GM23338 (cell line): ENCODE results near the gene TNS3. TPM values are rescaled to one million over a fixed set of nuclear protein-coding genes. Genes with fewer than 3 reads are reported as not detected.

Experiments
- ATAC-seq: fragments of 200-7000 bp; cut with Tn5 transposase; 3 replicates; pipeline ENCODE4 v1.9.1; 2020
- DNase-seq: peaks from one replicate; pipeline ENCODE4 v3.0.0-alpha.2; 2015; ENCODE audit warnings: low spot score
- H2AFZ ChIP-seq: fragments of 200-600 bp; sonication (generic); 2 replicates; pipeline ENCODE4 v1.8.0; 2016; ENCODE audit warnings: antibody characterized with exemption, mild to moderate bottlenecking, moderate library complexity
- H3F3A ChIP-seq: fragments of 200-600 bp; sonication (generic); replicated peaks from 2 replicates; pipeline ENCODE4 v1.8.0; 2017; ENCODE audit warnings: antibody characterized with exemption, mixed run types, low read depth
- H3K27ac ChIP-seq: fragments of 200-600 bp; sonication (generic); 2 replicates; pipeline ENCODE4 v1.6.1; 2016; ENCODE audit warnings: low read depth
- H3K27me3 ChIP-seq: fragments of 200-600 bp; sonication (generic); 2 replicates; pipeline ENCODE4 v1.8.0; 2016; ENCODE audit warnings: mild to moderate bottlenecking, mixed run types, moderate library complexity; ENCODE audit not compliant: insufficient read depth
- H3K36me3 ChIP-seq: fragments of 200-600 bp; sonication (generic); 2 replicates; pipeline ENCODE4 v1.8.0; 2016; ENCODE audit warnings: mild to moderate bottlenecking; ENCODE audit not compliant: insufficient read depth
- H3K4me1 ChIP-seq: fragments of 200-600 bp; sonication (generic); 2 replicates; pipeline ENCODE4 v1.8.0; 2016; ENCODE audit warnings: mild to moderate bottlenecking, moderate library complexity; ENCODE audit not compliant: insufficient read depth
- H3K4me2 ChIP-seq: fragments of 200-600 bp; sonication (generic); 2 replicates; pipeline ENCODE4 v1.7.1; 2017; ENCODE audit warnings: mixed run types
- H3K4me3 ChIP-seq: fragments of 200-600 bp; sonication (generic); 2 replicates; pipeline ENCODE4 v1.6.1; 2016; ENCODE audit warnings: mixed run types
- H3K79me2 ChIP-seq: fragments of 200-600 bp; sonication (generic); replicated peaks from 2 replicates; pipeline ENCODE4 v1.8.0; 2017; ENCODE audit warnings: mild to moderate bottlenecking; ENCODE audit not compliant: insufficient read depth
- H3K9me2 ChIP-seq: fragments of 200-600 bp; sonication (generic); 2 replicates; pipeline ENCODE4 v1.8.0; 2017; ENCODE audit not compliant: insufficient read depth
- H4K20me1 ChIP-seq: fragments of 200-600 bp; sonication (generic); replicated peaks from 2 replicates; pipeline ENCODE4 v1.8.0; 2017; ENCODE audit warnings: mild to moderate bottlenecking; ENCODE audit not compliant: insufficient read depth
- H3K27ac Mint-ChIP-seq: 2 replicates; pipeline ENCODE4 v1.8.0; 2020; ENCODE audit warnings: inconsistent platforms, mild to moderate bottlenecking, moderate library complexity, mixed read lengths
- H3K27me3 Mint-ChIP-seq: 3 replicates; pipeline ENCODE4 v1.8.0; 2022; ENCODE audit warnings: low read depth, mild to moderate bottlenecking, moderate library complexity, mixed read lengths, inconsistent platforms; ENCODE audit not compliant: insufficient read depth, poor library complexity
- H3K36me3 Mint-ChIP-seq: 3 replicates; pipeline ENCODE4 v1.8.0; 2021; ENCODE audit warnings: low read depth, mild to moderate bottlenecking, inconsistent platforms, moderate library complexity, mixed read lengths
- H3K4me1 Mint-ChIP-seq: 3 replicates; pipeline ENCODE4 v1.8.0; 2020; ENCODE audit warnings: mild to moderate bottlenecking, inconsistent platforms, mixed read lengths
- H3K4me3 Mint-ChIP-seq: 3 replicates; pipeline ENCODE4 v1.8.0; 2021; ENCODE audit warnings: moderate library complexity, mild to moderate bottlenecking, inconsistent platforms, mixed read lengths
- H3K9me3 Mint-ChIP-seq: 3 replicates; pipeline ENCODE4 v1.8.0; 2020; ENCODE audit warnings: moderate library complexity, mild to moderate bottlenecking, inconsistent platforms, mixed read lengths
- CREB1 ChIP-seq: fragments of 250-450 bp; sonication (Bioruptor Pico); IDR thresholded peaks from 2 replicates; pipeline ENCODE4 v1.5.0; 2020; ENCODE audit warnings: low read depth, mild to moderate bottlenecking, moderate library complexity
- EZH2 ChIP-seq: fragments of 200-600 bp; sonication (generic); IDR thresholded peaks from one replicate; pipeline ENCODE4 v1.8.0; 2017; ENCODE audit warnings: antibody characterized with exemption, mild to moderate bottlenecking, low read depth; ENCODE audit not compliant: unreplicated experiment
- EZH2phosphoT487 ChIP-seq: fragments of 200-600 bp; sonication (generic); IDR thresholded peaks from one replicate; pipeline ENCODE4 v1.8.1; 2018; ENCODE audit warnings: antibody characterized with exemption; ENCODE audit not compliant: unreplicated experiment
- JUNB ChIP-seq: IDR thresholded peaks from one replicate; pipeline ENCODE4 v1.6.1; 2016; ENCODE audit warnings: antibody characterized with exemption; ENCODE audit not compliant: unreplicated experiment
- NANOG ChIP-seq: IDR thresholded peaks from 2 replicates; pipeline ENCODE4 v1.6.1; 2016; ENCODE audit warnings: antibody characterized with exemption, borderline replicate concordance
- POLR2AphosphoS5 ChIP-seq: IDR thresholded peaks from 2 replicates; pipeline ENCODE4 v1.6.1; 2016; ENCODE audit warnings: antibody characterized with exemption, low read depth
- STAT1 ChIP-seq: IDR thresholded peaks from one replicate; pipeline ENCODE4 v1.6.1; 2016; ENCODE audit warnings: antibody characterized with exemption; ENCODE audit not compliant: unreplicated experiment
- ZNF114 ChIP-seq: fragments of 250-450 bp; sonication (Bioruptor Pico); IDR thresholded peaks from 2 replicates; pipeline ENCODE4 v1.5.0; 2020; ENCODE audit warnings: mild to moderate bottlenecking, moderate library complexity
- ZNF331 ChIP-seq: fragments of 250-450 bp; sonication (Bioruptor Pico); IDR thresholded peaks from 2 replicates; pipeline ENCODE4 v1.5.0; 2020; ENCODE audit warnings: low read depth, mild to moderate bottlenecking, moderate library complexity
- polyA plus RNA-seq: library from polyadenylated mRNA; unstranded; fragments of >200 nt; fragmentation: Nextera tagmentation; extraction: Ambion mirVana; gene quantifications from 2 replicates; pipeline ENCODE4 v1.2.1, GENCODE V29; 2016
- total RNA-seq: library from RNA; depleted of rRNA; stranded (reverse); fragments of >200 nt; shearing (Covaris generic); gene quantifications from 2 replicates; pipeline ENCODE4 v1.2.3, GENCODE V29; 2014
- TF ChIP-seq, protein P1 (sequence below): IDR thresholded peaks from one replicate; pipeline ENCODE4 v1.6.1; 2018; ENCODE audit warnings: antibody characterized with exemption; ENCODE audit not compliant: unreplicated experiment
- TF ChIP-seq, protein P2 (sequence below): fragments of 250-450 bp; sonication (Bioruptor Pico); IDR thresholded peaks from 2 replicates; pipeline ENCODE4 v1.5.0; 2020; ENCODE audit warnings: mild to moderate bottlenecking, moderate library complexity
- TF ChIP-seq, protein P3 (sequence below), 2 experiments: fragments of 200-600 bp in 1 of 2; sonication (generic) in 1 of 2; conservative IDR thresholded peaks; 2 replicates each; pipeline versions ENCODE4 v1.5.1 to v1.6.1; 2016 to 2017; ENCODE audit warnings: antibody characterized with exemption in 2 of 2, low read depth in 2 of 2, mild to moderate bottlenecking in 2 of 2, moderate library complexity in 1 of 2
- TF ChIP-seq, protein P4 (sequence below): IDR thresholded peaks from 2 replicates; pipeline ENCODE4 v1.6.1; 2016; ENCODE audit warnings: antibody characterized with exemption

Gene TNS3
- total and polyA plus RNA-seq, 2 experiments from 2014 or later = 6.2 to 28.7 TPM

DNA sequence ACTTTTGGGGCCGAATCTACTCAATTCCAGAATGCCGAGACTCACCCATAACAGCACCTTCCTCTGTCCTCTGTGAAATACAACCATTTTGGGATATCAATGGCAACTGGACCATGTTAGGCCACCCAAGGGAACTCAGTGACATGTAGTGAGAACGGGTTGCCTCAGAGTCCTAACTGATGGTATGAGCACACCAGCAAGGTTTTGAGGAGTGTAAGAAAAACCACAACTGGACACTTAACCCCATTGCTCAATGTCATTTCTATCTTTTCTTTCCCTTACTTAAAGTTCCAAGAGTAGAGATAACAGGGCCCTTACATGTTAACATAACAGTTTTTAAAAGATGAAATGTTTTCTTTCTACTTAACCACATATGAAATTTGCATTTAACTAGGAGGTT is 67.1 kb downstream of the TNS3 start:
- Histone ChIP-seq H3K4me1 (no peaks in the 10 kb centered on the region), H4K20me1 (peaks cover 5% of the 10 kb centered on the region; the same call in 1 of the 2 replicates), H3K4me2 (no peak overlapping the region), H3K4me3 (no peak overlapping the region), H3K9me2 (peaks cover 11% of the 10 kb centered on the region), H2AFZ (no peak overlapping the region), H3K27ac (no peak overlapping the region), H3K79me2 (peaks cover 25% of the 10 kb centered on the region), H3K36me3 (peaks cover 4% of the 10 kb centered on the region; the same call in 1 of the 2 replicates), H3K27me3 (no peaks in the 10 kb centered on the region), H3F3A (no peaks in the 10 kb centered on the region)
- ATAC-seq (no peak), DNase-seq (no peak)
- Mint-ChIP-seq H3K4me1 (peaks cover 7% of the 10 kb centered on the region; the same call in 2 of the 3 replicates), H3K27ac (no peak overlapping the region), H3K4me3 (no peak overlapping the region), H3K36me3 (peaks cover 7% of the 10 kb centered on the region; the same call in 1 of the 3 replicates), H3K27me3 (peaks cover 2% of the 10 kb centered on the region), H3K9me3 (no peaks in the 10 kb centered on the region)
- TF ChIP-seq NANOG (no peak), POLR2AphosphoS5 (no peak), CREB1 (CRISPR knock-in tag) (no peak), ZNF114 (CRISPR knock-in tag) (no peak), ZNF331 (no peak), EZH2phosphoT487 (no peak), EZH2 (no peak), JUNB (no peak), STAT1 (no peak)
- TF ChIP-seq, protein P1, sequence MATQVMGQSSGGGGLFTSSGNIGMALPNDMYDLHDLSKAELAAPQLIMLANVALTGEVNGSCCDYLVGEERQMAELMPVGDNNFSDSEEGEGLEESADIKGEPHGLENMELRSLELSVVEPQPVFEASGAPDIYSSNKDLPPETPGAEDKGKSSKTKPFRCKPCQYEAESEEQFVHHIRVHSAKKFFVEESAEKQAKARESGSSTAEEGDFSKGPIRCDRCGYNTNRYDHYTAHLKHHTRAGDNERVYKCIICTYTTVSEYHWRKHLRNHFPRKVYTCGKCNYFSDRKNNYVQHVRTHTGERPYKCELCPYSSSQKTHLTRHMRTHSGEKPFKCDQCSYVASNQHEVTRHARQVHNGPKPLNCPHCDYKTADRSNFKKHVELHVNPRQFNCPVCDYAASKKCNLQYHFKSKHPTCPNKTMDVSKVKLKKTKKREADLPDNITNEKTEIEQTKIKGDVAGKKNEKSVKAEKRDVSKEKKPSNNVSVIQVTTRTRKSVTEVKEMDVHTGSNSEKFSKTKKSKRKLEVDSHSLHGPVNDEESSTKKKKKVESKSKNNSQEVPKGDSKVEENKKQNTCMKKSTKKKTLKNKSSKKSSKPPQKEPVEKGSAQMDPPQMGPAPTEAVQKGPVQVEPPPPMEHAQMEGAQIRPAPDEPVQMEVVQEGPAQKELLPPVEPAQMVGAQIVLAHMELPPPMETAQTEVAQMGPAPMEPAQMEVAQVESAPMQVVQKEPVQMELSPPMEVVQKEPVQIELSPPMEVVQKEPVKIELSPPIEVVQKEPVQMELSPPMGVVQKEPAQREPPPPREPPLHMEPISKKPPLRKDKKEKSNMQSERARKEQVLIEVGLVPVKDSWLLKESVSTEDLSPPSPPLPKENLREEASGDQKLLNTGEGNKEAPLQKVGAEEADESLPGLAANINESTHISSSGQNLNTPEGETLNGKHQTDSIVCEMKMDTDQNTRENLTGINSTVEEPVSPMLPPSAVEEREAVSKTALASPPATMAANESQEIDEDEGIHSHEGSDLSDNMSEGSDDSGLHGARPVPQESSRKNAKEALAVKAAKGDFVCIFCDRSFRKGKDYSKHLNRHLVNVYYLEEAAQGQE = no peak
- TF ChIP-seq, protein P2, sequence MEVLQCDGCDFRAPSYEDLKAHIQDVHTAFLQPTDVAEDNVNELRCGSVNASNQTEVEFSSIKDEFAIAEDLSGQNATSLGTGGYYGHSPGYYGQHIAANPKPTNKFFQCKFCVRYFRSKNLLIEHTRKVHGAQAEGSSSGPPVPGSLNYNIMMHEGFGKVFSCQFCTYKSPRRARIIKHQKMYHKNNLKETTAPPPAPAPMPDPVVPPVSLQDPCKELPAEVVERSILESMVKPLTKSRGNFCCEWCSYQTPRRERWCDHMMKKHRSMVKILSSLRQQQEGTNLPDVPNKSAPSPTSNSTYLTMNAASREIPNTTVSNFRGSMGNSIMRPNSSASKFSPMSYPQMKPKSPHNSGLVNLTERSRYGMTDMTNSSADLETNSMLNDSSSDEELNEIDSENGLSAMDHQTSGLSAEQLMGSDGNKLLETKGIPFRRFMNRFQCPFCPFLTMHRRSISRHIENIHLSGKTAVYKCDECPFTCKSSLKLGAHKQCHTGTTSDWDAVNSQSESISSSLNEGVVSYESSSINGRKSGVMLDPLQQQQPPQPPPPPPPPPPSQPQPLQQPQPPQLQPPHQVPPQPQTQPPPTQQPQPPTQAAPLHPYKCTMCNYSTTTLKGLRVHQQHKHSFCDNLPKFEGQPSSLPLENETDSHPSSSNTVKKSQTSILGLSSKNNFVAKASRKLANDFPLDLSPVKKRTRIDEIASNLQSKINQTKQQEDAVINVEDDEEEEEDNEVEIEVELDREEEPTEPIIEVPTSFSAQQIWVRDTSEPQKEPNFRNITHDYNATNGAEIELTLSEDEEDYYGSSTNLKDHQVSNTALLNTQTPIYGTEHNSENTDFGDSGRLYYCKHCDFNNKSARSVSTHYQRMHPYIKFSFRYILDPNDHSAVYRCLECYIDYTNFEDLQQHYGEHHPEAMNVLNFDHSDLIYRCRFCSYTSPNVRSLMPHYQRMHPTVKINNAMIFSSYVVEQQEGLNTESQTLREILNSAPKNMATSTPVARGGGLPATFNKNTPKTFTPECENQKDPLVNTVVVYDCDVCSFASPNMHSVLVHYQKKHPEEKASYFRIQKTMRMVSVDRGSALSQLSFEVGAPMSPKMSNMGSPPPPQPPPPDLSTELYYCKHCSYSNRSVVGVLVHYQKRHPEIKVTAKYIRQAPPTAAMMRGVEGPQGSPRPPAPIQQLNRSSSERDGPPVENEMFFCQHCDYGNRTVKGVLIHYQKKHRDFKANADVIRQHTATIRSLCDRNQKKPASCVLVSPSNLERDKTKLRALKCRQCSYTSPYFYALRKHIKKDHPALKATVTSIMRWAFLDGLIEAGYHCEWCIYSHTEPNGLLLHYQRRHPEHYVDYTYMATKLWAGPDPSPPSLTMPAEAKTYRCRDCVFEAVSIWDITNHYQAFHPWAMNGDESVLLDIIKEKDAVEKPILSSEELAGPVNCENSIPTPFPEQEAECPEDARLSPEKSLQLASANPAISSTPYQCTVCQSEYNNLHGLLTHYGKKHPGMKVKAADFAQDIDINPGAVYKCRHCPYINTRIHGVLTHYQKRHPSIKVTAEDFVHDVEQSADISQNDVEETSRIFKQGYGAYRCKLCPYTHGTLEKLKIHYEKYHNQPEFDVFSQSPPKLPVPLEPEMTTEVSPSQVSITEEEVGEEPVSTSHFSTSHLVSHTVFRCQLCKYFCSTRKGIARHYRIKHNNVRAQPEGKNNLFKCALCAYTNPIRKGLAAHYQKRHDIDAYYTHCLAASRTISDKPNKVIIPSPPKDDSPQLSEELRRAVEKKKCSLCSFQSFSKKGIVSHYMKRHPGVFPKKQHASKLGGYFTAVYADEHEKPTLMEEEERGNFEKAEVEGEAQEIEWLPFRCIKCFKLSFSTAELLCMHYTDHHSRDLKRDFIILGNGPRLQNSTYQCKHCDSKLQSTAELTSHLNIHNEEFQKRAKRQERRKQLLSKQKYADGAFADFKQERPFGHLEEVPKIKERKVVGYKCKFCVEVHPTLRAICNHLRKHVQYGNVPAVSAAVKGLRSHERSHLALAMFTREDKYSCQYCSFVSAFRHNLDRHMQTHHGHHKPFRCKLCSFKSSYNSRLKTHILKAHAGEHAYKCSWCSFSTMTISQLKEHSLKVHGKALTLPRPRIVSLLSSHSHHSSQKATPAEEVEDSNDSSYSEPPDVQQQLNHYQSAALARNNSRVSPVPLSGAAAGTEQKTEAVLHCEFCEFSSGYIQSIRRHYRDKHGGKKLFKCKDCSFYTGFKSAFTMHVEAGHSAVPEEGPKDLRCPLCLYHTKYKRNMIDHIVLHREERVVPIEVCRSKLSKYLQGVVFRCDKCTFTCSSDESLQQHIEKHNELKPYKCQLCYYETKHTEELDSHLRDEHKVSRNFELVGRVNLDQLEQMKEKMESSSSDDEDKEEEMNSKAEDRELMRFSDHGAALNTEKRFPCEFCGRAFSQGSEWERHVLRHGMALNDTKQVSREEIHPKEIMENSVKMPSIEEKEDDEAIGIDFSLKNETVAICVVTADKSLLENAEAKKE = no peak
- TF ChIP-seq, protein P3, sequence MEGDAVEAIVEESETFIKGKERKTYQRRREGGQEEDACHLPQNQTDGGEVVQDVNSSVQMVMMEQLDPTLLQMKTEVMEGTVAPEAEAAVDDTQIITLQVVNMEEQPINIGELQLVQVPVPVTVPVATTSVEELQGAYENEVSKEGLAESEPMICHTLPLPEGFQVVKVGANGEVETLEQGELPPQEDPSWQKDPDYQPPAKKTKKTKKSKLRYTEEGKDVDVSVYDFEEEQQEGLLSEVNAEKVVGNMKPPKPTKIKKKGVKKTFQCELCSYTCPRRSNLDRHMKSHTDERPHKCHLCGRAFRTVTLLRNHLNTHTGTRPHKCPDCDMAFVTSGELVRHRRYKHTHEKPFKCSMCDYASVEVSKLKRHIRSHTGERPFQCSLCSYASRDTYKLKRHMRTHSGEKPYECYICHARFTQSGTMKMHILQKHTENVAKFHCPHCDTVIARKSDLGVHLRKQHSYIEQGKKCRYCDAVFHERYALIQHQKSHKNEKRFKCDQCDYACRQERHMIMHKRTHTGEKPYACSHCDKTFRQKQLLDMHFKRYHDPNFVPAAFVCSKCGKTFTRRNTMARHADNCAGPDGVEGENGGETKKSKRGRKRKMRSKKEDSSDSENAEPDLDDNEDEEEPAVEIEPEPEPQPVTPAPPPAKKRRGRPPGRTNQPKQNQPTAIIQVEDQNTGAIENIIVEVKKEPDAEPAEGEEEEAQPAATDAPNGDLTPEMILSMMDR (conservative IDR thresholded peaks at IDR 0.05; ENCODE audit: low read depth in 2 of 2) = no peak
- TF ChIP-seq, protein P4, sequence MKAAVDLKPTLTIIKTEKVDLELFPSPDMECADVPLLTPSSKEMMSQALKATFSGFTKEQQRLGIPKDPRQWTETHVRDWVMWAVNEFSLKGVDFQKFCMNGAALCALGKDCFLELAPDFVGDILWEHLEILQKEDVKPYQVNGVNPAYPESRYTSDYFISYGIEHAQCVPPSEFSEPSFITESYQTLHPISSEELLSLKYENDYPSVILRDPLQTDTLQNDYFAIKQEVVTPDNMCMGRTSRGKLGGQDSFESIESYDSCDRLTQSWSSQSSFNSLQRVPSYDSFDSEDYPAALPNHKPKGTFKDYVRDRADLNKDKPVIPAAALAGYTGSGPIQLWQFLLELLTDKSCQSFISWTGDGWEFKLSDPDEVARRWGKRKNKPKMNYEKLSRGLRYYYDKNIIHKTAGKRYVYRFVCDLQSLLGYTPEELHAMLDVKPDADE = no peak
